SU-DHL-6 (cell line): ENCODE results near the gene OSBPL10.

Source experiments
- CTCF ChIP-seq: fragments of 200-600 bp; sonication (generic); IDR thresholded peaks from one replicate; pipeline ENCODE4 v1.5.1; 2017; ENCODE audit warnings: antibody characterized with exemption, mild to moderate bottlenecking, low read length, moderate library complexity; ENCODE audit not compliant: insufficient read depth, poor library complexity, severe bottlenecking
- EZH2phosphoT487 ChIP-seq: fragments of 200-600 bp; sonication (generic), shearing (Covaris generic); conservative IDR thresholded peaks from 2 replicates; pipeline ENCODE4 v1.6.1; 2018; ENCODE audit warnings: mild to moderate bottlenecking, antibody characterized with exemption, low read length, moderate library complexity, mixed read lengths

DNA sequence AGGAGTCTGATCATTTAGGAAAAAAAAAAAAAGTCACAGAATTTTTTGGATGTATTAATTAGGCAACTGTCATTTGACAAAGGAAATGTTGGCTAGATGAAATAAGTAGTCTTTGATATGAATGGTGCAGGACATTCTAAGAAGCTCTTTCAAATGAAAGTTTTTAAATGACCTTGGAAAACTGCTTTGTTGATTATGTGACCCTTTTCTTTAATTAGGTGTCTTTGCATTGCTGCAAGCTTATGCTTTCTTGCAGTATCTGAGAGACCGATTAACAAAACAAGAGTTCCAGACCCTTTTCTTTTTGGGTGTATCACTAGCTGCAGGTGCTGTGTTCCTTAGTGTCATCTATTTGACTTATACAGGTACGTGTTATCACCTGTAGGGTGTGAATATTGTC lies 364.4 kb downstream of the OSBPL10 start:
- no peak for TF ChIP-seq EZH2phosphoT487
- no peak for TF ChIP-seq CTCF
